Activated CD4-positive, alpha-beta T cell treated with anti-CD3 and anti-CD28 coated beads, Interleukin-10, Interleukin-2, amounts not matched to agents 100 ng/mL and 50 ng/mL, durations not matched to agents 16 hours and 8 hours (primary cell): ENCODE results near the gene SELL.
"Not testable (repeated sequence)": the region's sequence is repeated elsewhere in the genome, so short reads cannot be mapped to it uniquely, and the experiment has no call there.

Source experiments
- DNase-seq: peaks from one replicate; pipeline ENCODE4 v3.0.0-alpha.2; 2020

The SELL gene

DNA sequence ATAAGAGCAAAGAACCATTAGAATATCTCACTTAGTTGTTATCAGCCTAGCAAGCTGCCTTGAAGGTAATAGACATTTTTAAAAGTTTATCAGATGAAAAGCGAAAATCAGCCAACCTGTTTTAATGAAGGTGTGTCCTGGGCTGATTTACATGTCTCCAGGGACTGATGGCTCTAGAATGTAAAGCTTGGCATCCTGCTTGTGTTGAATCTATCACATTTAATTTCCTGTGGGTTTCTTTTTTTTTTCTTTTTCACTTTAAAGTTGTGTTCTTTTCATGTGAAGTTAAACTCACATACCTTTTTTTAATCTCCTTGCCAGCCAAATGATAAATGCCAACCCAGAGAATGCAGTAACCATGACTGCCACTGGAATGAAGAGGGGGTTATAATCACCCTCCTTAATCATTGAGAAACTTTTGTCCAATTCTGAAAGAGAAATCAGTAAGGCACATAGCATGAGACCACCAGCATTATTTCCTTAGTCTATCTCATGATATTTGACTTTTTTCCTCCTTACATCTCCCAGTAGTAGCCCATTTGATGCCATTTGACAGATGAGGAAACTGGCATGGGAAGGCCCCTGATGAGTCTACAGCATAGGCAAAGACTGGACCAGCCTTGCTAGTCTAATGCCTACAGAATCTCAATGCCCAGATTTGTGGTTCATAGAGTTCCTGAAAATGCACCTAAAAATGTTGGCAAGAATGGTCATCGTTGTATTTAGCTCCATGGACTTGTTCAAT is 10.0 kb downstream of the SELL start:
- no peak for DNase-seq

DNA sequence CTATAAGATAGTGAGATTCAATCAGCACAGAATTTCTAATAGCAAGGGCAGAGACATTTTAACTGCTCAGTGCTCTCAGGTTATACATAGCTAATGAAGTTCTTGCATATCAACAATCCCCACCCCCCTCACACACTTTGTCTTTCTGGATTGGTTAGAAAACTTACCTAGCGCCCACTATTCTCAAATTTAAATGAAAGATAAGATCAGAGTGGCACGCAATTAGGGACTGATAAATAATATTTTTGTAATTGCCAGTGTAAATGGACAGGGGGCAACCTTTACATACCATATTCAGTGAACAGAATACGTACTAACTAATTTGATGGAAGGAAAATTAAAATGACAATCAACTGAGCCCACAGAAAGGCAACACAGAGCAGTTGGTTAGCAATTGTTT is 11.7 kb downstream of the SELL start:
- no peak for DNase-seq

GRCh38 chr1:169698976-169699375 is 12.4 kb downstream of the SELL start:
- peak; percentile 88 for DNase-seq

- peak; percentile 72 for DNase-seq
These were observed 13.7 kb downstream of the SELL start for GRCh38 chr1:169697755-169698154.

DNA sequence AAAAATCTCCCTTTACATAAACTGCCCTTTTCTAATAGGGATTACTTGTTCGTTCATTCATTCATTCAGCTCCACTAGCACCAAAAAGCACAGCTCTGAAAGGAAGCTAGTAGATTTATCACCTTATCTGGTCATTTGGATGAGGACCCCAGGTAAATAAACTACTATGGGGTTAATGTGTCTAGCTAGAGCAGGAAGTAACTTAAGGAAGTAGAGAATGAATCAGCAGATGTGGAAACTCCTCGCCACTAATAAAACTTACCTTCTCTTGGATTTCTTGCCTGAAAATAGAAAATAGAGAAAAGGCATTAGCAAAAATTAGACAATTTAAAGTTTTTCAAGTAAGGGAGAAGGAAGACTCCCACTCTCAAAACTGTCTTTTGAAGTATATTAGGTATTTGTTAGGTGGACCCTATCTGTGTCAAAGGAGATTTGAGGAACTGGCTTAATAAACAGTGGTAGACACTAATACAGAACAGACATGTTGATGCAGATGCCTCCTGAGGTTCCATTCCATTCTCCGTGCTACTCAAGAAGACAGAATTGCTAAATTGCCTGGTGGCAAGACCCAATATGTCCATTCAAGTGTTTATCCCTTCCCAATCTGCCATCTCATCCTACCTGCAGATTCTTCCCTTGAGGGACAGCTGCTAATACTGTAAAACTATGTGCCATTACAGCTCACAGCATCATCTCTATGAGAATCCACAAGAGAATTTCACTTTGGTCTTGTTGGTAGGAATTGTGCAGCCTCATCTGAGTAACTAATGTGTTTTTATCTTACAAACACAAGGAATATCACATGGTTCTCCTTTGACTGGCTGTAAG is 14.9 kb downstream of the SELL start:
- DNase-seq, result peak; percentile 50

- peak; percentile 86 for DNase-seq
These were observed 16.9 kb downstream of the SELL start for GRCh38 chr1:169694304-169695075.

DNA sequence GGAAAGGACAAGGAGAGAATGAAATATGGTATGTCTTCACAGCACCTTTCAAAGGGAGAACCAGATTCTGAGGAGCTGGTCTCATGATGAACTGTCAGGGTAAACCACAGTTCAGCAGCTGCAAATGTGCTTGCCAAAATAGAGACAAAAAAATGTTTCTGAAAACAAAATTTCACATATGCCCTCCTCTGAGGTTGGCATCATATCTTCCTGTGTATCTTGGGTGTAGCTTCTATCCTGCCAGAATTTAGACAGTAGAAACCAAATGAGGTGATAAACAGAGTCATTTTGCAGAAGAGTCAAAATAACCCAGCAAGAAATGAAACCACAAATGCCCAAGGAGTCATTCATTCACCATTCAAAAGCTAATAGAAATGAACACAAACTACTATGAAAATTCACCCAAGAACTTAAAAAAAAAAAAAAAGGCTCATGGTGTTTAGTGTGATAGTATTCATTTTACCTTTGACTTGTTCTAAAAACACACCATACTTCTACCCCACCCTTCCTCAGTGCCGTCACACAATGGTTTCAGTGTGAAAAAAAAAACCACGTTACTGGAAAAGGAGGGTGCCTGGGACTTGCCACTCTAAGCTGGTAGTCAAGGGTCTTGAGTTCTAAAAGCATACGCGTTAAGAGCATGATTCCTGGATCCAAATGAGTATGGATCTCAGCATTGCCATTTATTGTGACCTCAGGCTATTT is 18.5 kb downstream of the SELL start:
- DNase-seq, result peak; percentile 94

GRCh38 chr1:169690489-169690888 is 20.9 kb downstream of the SELL start:
- no peak for DNase-seq

- no peak for DNase-seq
These were observed 22.0 kb downstream of the SELL start for GRCh38 chr1:169689395-169689794.

DNA sequence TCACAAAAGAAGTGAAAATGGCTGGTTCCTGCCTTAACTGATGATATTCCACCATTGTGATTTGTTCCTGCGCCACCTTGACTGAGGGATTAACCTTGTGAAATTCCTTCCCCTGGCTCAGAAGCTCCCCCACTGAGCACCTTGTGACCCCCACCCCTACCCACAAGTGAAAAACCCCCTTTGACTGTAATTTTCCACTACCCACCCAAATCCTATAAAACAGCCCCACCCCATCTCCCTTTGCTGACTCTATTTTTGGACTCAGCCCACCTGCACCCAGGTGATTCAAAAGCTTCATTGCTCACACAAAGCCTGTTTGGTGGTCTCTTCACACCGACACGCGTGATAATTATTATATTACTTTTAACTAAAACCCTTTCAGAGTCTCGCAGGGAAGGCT is 23.0 kb downstream of the SELL start:
- DNase-seq, result not testable (repeated sequence)

- no peak for DNase-seq
These were observed 27.8 kb downstream of the SELL start for GRCh38 chr1:169683661-169684060.

GRCh38 chr1:169683168-169683567 is 28.3 kb downstream of the SELL start:
- not testable (repeated sequence) for DNase-seq

DNA sequence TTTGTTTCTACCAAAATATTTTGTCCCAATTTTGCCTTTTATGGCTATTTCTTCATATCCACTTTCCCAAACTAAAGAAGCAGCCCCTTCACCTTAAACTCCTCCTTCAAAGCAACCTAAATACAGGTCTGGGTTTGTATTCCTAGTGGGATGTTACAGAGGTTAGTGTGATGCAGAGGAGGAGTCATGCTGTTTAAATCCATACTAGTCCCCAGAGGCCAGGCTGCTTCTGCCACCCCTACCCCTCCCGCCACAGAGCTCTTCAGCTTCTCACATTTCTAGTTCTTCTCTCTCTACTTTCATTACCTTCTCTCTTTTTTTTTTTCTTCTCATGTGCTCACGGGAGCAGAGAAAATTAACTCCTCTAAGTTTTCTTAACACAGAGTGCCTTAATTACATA is 29.3 kb downstream of the SELL start:
- no peak for DNase-seq

DNA sequence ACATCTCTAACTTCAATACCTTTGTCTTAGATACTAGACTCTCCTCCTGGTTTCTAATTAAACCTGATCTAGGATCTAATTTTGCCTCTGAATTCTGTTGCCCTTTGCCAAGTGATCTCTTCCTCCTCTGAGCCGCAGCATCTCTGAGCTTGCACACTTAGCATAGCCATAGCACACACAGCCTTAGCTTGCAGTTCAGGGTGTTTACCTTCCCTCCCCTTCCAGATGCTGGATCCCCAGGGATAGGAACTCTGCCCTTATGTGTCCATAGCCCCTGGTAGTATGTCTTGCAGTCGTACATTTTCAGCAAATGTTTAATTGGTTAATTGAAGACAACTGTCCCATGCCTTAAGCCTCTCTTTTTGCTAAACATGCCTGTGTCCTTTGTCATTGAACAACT is 30.3 kb downstream of the SELL start:
- no peak for DNase-seq

- no peak for DNase-seq
These were observed 30.9 kb downstream of the SELL start for GRCh38 chr1:169680377-169681019.

DNA sequence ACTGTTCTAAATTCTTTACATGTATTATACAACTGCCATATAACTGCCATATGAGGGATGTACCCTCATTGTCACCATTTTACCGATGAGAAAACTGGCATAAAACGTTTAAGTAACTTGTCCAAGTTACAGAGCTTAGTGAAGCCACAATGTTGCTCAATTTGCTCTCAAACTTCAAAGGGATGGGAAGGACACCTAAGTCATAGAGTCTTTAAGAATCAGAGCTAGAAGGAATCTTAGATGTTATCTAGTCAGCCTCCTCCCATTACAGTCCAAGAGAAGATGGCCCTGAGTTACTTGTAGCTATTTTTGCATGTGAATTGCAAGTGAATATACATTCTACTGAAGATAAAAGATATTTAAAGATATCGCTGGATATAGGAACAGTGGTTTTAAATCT is 31.7 kb downstream of the SELL start:
- DNase-seq, result no peak

DNA sequence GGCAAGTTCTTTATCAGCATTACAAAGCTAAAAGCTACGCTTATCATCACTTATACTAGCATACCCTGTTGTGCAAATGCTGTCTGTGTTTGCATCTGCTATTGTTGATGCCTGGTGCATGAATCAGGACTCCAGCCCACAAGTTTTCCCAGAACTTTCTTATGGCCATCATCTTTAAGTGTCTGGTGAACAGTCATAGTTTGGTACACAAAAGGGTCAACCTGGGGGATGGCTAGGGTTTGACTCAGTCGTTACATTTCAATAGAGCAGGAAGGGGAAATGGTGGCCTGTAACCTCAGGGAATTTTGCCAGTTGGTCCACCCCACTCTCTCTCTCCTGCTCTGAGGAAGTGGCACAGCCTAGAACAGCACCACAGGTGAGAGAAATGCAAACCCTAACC is 35.4 kb downstream of the SELL start:
- DNase-seq, result no peak

GRCh38 chr1:169670836-169671235 is 40.6 kb downstream of the SELL start:
- no peak for DNase-seq

DNA sequence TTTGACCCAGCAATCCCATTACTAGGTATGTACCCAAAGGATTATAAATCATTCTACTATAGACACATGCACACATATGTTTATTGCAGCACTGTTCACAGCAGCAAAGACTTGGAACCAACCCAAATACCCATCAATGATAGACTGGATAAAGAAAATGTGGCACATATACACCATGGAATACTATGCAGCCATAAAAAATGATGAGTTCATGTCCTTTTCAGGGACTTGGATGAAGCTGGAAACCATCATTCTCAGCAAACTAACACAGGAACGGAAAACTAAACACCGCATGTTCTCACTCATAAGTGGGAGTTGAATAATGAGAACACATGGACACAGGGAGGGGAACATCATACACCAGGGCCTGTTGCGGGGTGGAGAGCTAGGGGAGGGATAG is 41.2 kb downstream of the SELL start:
- not testable (repeated sequence) for DNase-seq

- not testable (repeated sequence) for DNase-seq
These were observed 43.5 kb downstream of the SELL start for GRCh38 chr1:169667699-169668596.

DNA sequence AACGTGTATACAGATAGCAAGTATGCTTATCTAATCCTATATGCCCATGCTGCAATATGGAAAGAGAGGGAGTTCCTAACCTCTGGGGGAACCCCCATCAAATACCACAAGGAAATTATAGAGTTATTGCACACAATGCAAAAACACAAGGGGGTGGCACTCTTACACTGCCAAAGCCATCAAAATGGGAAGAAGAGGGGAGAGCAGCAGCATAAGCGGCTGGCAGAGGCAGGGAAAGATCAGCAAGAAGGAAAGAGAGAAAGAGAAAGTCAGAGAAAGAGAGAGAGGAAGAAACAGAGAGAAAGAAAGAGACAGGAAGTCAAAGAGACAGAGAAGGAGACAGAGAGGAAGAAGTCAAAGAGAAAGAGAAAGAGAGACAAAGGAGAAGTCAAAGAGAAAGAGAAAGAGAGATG is 44.2 kb downstream of the SELL start:
- peak; percentile 40 for DNase-seq
